Colonic mucosa (tissue), 4 donors: Measurements from ENCODE around the gene ZFYVE9. TPM values are rescaled to one million over a fixed set of nuclear protein-coding genes. Genes with fewer than 3 reads are reported as not detected.

Experiments
- DNase-seq: peaks from one replicate; pipeline ENCODE4 v3.0.0-alpha.2; 2020
- H3K27ac ChIP-seq: fragments of 200-600 bp; one replicate; pipeline ENCODE4 v1.8.0; 2021
- H3K27me3 ChIP-seq: fragments of 200-600 bp; one replicate; pipeline ENCODE4 v1.8.0; 2021
- H3K36me3 ChIP-seq: fragments of 200-600 bp; one replicate; pipeline ENCODE4 v1.8.0; 2021
- H3K4me1 ChIP-seq: fragments of 200-600 bp; one replicate; pipeline ENCODE4 v1.8.0; 2021; ENCODE audit warnings: mild to moderate bottlenecking
- H3K4me3 ChIP-seq: fragments of 200-600 bp; one replicate; pipeline ENCODE4 v1.8.0; 2021
- H3K9ac ChIP-seq, 2 donors: one replicate each; pipeline ENCODE4 v1.7.0; 2013; ENCODE audit warnings: control low read depth in 2 of 2, low read depth in 2 of 2, low read length in 2 of 2
- H3K9me3 ChIP-seq: fragments of 200-600 bp; one replicate; pipeline ENCODE4 v1.8.0; 2021
- CTCF ChIP-seq: fragments of 200-600 bp; IDR thresholded peaks from one replicate; pipeline ENCODE4 v1.8.0; 2022; ENCODE audit warnings: antibody characterized with exemption, mild to moderate bottlenecking
- intact Hi-C: fragments of 100-400 bp; cut with DNase I; formaldehyde crosslinking; loops from one replicate; pipeline ENCODE4 v1.14.1; 2022
- total RNA-seq, 2 donors: library from RNA; stranded (reverse); fragmentation: NEBNext Ultra II Directional in 1 of 2; extraction: Animal tissue kit (Norgen Biotek cat#: 25700) in 1 of 2; gene quantifications; one replicate each; pipeline ENCODE4 v1.2.1, GENCODE V29; 2021
- donor health status: healthy.
- donor health status: DM: no; HTN: no; CAD: no.
- donor health status: DM: no; HTN: no; CAD: no.

ZFYVE9 gene
- total RNA-seq, 2 donors from 2014 or later: 13.1 to 18.9 TPM

GRCh38 chr1:52306227-52307006, 164.5 kb downstream of the ZFYVE9 start:
- Histone ChIP-seq H3K27ac (no peak overlapping the region), H3K36me3 (no peaks in the 10 kb centered on the region), H3K4me1 (no peaks in the 10 kb centered on the region), H3K27me3 (no peaks in the 10 kb centered on the region), H3K9me3 (no peaks in the 10 kb centered on the region), H3K9ac (no peak overlapping the region), H3K4me3 (no peak overlapping the region)
- DNase-seq: no peak
- intact Hi-C loops: no loop called here
- no peak for TF ChIP-seq CTCF

GRCh38 chr1:52321061-52321460, 179.2 kb downstream of the ZFYVE9 start:
- intact Hi-C loops: no loop called here

GRCh38 chr1:52323731-52324130, 181.8 kb downstream of the ZFYVE9 start:
- no peak for DNase-seq

More at GRCh38 chr1:52321061-52321460, 179.2 kb downstream of the ZFYVE9 start:
- Histone ChIP-seq H3K9ac (no peak overlapping the region), H3K4me1 (no peaks in the 10 kb centered on the region), H3K9me3 (no peaks in the 10 kb centered on the region), H3K27me3 (no peaks in the 10 kb centered on the region), H3K36me3 (no peaks in the 10 kb centered on the region), H3K4me3 (no peak overlapping the region), H3K27ac (no peak overlapping the region)
- TF ChIP-seq CTCF: no peak
- DNase-seq: no peak

GRCh38 chr1:52325786-52326185, 183.9 kb downstream of the ZFYVE9 start:
- Histone ChIP-seq H3K9ac (no peak overlapping the region), H3K27ac (no peak overlapping the region), H3K4me1 (no peaks in the 10 kb centered on the region), H3K27me3 (no peaks in the 10 kb centered on the region), H3K9me3 (no peaks in the 10 kb centered on the region), H3K36me3 (no peaks in the 10 kb centered on the region), H3K4me3 (no peak overlapping the region)
- no peak for TF ChIP-seq CTCF
- intact Hi-C loops: no loop called here
- DNase-seq: no peak

More at GRCh38 chr1:52323731-52324130, 181.8 kb downstream of the ZFYVE9 start:
- H3K9me3 ChIP-seq: no peaks in the 10 kb centered on the region
- no peak overlapping the region for H3K27ac ChIP-seq
- intact Hi-C loops: no loop called here
- no peaks in the 10 kb centered on the region for H3K27me3 ChIP-seq
- H3K4me3 ChIP-seq: no peak overlapping the region
- no peaks in the 10 kb centered on the region for H3K36me3 ChIP-seq
- no peaks in the 10 kb centered on the region for H3K4me1 ChIP-seq
- no peak for TF ChIP-seq CTCF
- no peak overlapping the region for H3K9ac ChIP-seq

GRCh38 chr1:52328615-52329014, 186.7 kb downstream of the ZFYVE9 start:
- Histone ChIP-seq H3K36me3 (no peaks in the 10 kb centered on the region), H3K9ac (no peak overlapping the region), H3K4me3 (no peak overlapping the region), H3K27me3 (no peaks in the 10 kb centered on the region), H3K27ac (no peak overlapping the region), H3K4me1 (no peaks in the 10 kb centered on the region), H3K9me3 (no peaks in the 10 kb centered on the region)
- no peak for DNase-seq
- intact Hi-C loops: no loop called here
- TF ChIP-seq CTCF: no peak
